Peyer's patch (tissue), 4 donors: Measurements from ENCODE around the gene ENAM. TPM values are rescaled to one million over a fixed set of nuclear protein-coding genes. Genes with fewer than 3 reads are reported as not detected.
"Not testable (repeated sequence)": the region's sequence is repeated elsewhere in the genome, so short reads cannot be mapped to it uniquely, and the experiment has no call there.

Source experiments
- DNase-seq, 3 donors: peaks; one replicate each; pipeline ENCODE4 v3.0.0-alpha.2; 2017 to 2019
- H3K27ac ChIP-seq, 4 donors: fragments of 200-600 bp; sonication (generic); one replicate each; pipeline ENCODE4 v1.5.1; 2016 to 2019
- H3K27me3 ChIP-seq, 2 donors: fragments of 200-600 bp; sonication (generic); one replicate each; pipeline ENCODE4 v1.5.1; 2019
- H3K36me3 ChIP-seq, 3 donors: fragments of 200-600 bp; sonication (generic); one replicate each; pipeline ENCODE4 v1.5.1; 2016 to 2019
- H3K4me1 ChIP-seq, 4 donors: fragments of 200-600 bp; sonication (generic); one replicate each; pipeline ENCODE4 v1.5.1; 2016 to 2019
- H3K4me3 ChIP-seq, 4 donors: fragments of 200-600 bp; sonication (generic); 1 replicate in 3 of 4; 2 replicates in 1 of 4; pipeline ENCODE4 v1.5.1; 2016 to 2019; ENCODE audit warnings: mild to moderate bottlenecking in 1 of 4
- H3K9me3 ChIP-seq, 4 donors: fragments of 200-600 bp; sonication (generic); one replicate each; pipeline ENCODE4 v1.5.1; 2016 to 2019; ENCODE audit warnings: mild to moderate bottlenecking in 1 of 4
- POLR2A ChIP-seq, 2 donors: fragments of 450-650 bp; IDR thresholded peaks; one replicate each; pipeline ENCODE4 v1.5.1; 2017; ENCODE audit warnings: antibody characterized with exemption in 2 of 2, mild to moderate bottlenecking in 2 of 2, moderate library complexity in 2 of 2
- total RNA-seq, 4 donors: library from RNA; depleted of rRNA; stranded (reverse); fragments of >200 nt; gene quantifications; one replicate each; pipeline ENCODE4 v1.1.0, GENCODE V29; 2016
- TF ChIP-seq, protein P1 (sequence below), 6 experiments: fragments of 450-650 bp in 4 of 6; fragments of 200-600 bp in 2 of 6; sonication (generic) in 1 of 6; IDR thresholded peaks; one replicate each; pipeline ENCODE4 v1.5.1; 2017 to 2019; ENCODE audit warnings: antibody characterized with exemption in 6 of 6, mild to moderate bottlenecking in 3 of 6, moderate library complexity in 1 of 6

Gene ENAM
- total RNA-seq, 4 donors from 2014 or later: not detected

DNA sequence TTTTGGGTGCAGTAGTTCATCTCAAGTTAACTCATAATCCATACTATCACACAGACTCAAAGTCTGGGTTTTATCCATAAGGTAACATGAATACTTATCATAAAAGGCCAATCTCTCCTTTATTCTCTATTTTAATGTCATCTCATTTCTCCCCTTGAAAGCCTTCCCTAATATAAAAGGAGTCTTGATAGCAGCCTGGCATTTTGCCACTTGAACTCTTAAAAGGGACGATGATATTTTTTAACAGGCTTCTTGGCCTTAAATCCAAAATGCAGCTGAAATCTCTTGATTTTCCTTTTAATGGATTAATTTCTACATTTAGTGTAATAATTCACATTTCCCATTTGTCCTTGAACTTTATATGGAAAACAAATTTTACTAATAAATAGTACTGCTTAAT lies 46.2 kb downstream of the ENAM start:
- no peak for DNase-seq

DNA sequence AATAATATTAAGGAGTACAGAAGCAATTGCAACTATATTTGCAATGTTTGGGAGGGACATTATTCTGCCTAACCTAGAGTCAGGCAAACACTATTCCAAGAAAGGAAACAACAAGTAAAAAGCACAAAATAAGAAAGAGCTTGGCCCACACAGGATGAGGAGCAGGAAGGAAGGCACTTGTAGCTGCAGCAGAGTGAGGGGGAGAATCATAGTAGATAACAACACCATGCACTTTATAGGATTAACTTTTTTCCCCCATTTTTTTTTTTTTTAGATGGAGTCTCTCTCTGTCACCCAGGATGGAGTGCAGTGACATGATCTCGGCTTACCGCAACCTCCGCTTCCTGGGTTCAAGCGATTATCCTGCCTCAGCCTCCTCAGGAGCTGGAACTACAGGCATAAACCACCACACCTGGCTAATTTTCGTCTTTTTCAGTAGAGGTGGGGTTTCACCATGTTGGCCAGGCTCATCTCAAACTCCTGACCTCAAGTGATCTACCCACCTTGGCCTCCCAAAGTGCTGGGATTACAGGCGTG lies 48.1 kb downstream of the ENAM start:
- H3K4me3 ChIP-seq: no peak overlapping the region
- DNase-seq: no peak
- H3K9me3 ChIP-seq: no peaks in the 10 kb centered on the region
- peak overlapping the region in 1 of 4 donors; percentile 63 for H3K27ac ChIP-seq
- no peaks in the 10 kb centered on the region for H3K36me3 ChIP-seq
- peaks cover 0 to 10% (median 0%) of the 10 kb centered on the region in 4 donors for H3K4me1 ChIP-seq
- TF ChIP-seq, protein P1, sequence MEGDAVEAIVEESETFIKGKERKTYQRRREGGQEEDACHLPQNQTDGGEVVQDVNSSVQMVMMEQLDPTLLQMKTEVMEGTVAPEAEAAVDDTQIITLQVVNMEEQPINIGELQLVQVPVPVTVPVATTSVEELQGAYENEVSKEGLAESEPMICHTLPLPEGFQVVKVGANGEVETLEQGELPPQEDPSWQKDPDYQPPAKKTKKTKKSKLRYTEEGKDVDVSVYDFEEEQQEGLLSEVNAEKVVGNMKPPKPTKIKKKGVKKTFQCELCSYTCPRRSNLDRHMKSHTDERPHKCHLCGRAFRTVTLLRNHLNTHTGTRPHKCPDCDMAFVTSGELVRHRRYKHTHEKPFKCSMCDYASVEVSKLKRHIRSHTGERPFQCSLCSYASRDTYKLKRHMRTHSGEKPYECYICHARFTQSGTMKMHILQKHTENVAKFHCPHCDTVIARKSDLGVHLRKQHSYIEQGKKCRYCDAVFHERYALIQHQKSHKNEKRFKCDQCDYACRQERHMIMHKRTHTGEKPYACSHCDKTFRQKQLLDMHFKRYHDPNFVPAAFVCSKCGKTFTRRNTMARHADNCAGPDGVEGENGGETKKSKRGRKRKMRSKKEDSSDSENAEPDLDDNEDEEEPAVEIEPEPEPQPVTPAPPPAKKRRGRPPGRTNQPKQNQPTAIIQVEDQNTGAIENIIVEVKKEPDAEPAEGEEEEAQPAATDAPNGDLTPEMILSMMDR (IDR thresholded peaks at IDR 0.05): no peak
- no peak for TF ChIP-seq POLR2A (IDR thresholded peaks at IDR 0.05)
- no peaks in the 10 kb centered on the region for H3K27me3 ChIP-seq

More for the DNA sequence above, 46.2 kb downstream of the ENAM start:
- Histone ChIP-seq H3K4me1 (peaks cover 0 to 4% (median 0%) of the 10 kb centered on the region in 4 donors), H3K4me3 (no peak overlapping the region), H3K36me3 (no peaks in the 10 kb centered on the region), H3K27ac (no peak overlapping the region), H3K9me3 (no peaks in the 10 kb centered on the region), H3K27me3 (no peaks in the 10 kb centered on the region)
- TF ChIP-seq POLR2A (IDR thresholded peaks at IDR 0.05): no peak
- TF ChIP-seq, protein P1 (IDR thresholded peaks at IDR 0.05): no peak

DNA sequence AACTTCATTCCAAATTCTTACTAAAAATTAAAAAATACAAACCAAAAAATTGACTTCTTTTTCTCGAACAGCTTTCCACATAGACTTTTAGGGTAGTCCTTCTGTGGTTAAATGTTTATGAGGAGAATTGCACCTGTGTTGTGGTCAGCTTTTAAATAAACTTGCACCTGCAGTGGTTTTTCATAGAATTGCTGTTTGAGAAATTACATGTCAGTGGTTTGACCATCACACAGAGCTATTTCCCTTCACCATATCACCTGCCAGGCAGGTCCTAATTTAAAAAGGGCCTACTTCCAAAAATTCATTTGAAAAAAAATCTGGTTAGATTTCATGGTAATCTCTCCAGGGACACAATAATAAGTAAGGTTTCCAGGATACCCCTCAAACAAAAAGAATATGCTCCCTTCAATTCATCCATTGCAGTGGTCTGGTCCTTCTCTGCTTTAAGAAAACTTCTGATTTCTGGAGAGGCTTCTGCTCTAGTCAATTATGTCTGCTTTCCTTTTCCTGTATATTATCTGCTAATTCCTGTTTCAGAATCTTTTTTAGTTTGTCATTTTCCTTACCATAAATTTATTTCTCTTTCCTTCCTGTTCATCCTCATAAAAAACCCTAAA lies 49.9 kb downstream of the ENAM start:
- H3K27ac ChIP-seq: peak overlapping the region in 2 of 4 donors; percentile 5 to 69
- H3K4me1 ChIP-seq: peaks cover 0 to 10% (median 0%) of the 10 kb centered on the region in 4 donors
- H3K4me3 ChIP-seq: no peak overlapping the region
- H3K9me3 ChIP-seq: no peaks in the 10 kb centered on the region
- no peaks in the 10 kb centered on the region for H3K36me3 ChIP-seq
- no peak for DNase-seq
- H3K27me3 ChIP-seq: no peaks in the 10 kb centered on the region
- TF ChIP-seq, protein P1 (IDR thresholded peaks at IDR 0.05): no peak
- no peak for TF ChIP-seq POLR2A (IDR thresholded peaks at IDR 0.05)

DNA sequence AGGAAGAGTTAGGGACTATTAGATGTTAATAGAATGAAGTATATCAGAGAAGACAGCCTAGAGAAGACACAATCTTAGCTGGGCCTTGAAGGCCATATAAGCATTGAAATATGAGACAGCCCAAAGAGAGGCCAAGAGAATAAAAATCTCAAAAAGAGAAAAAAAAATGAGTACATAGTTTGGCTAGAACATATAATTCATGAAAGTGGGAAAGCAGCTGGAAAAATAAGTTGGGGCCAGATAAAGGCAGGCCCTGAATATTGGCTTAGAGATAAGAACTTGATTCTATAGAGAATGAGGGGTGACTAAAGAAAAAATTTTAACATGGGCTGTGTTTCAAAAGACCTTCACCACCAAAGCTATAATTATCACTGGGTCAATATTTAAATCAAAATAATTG lies 52.4 kb downstream of the ENAM start:
- H3K4me1 ChIP-seq: peaks cover 0 to 10% (median 0%) of the 10 kb centered on the region in 4 donors
- H3K27ac ChIP-seq: peak overlapping the region in 2 of 4 donors; percentile 34 to 64
- no peak for DNase-seq
- H3K4me3 ChIP-seq: no peak overlapping the region
- TF ChIP-seq, protein P1 (IDR thresholded peaks at IDR 0.05): no peak
- no peak for TF ChIP-seq POLR2A (IDR thresholded peaks at IDR 0.05)
- H3K9me3 ChIP-seq: no peaks in the 10 kb centered on the region
- H3K36me3 ChIP-seq: no peaks in the 10 kb centered on the region
- no peaks in the 10 kb centered on the region for H3K27me3 ChIP-seq

- TF ChIP-seq, protein P1 (IDR thresholded peaks at IDR 0.05): no peak
- no peak for TF ChIP-seq POLR2A (IDR thresholded peaks at IDR 0.05)
- Histone ChIP-seq H3K27ac (no peak overlapping the region), H3K9me3 (no peaks in the 10 kb centered on the region), H3K4me3 (no peak overlapping the region), H3K36me3 (no peaks in the 10 kb centered on the region), H3K27me3 (no peaks in the 10 kb centered on the region), H3K4me1 (peaks cover 0 to 10% (median 0%) of the 10 kb centered on the region in 4 donors)
- DNase-seq: no peak
Measured at GRCh38 chr4:70681704-70682103, 53.2 kb downstream of the ENAM start.

GRCh38 chr4:70682142-70682541 lies 53.6 kb downstream of the ENAM start:
- H3K27me3 ChIP-seq, H3K9me3 ChIP-seq, H3K4me3 ChIP-seq, H3K27ac ChIP-seq, H3K36me3 ChIP-seq, DNase-seq: not testable (repeated sequence)
- H3K4me1 ChIP-seq: peaks cover 0 to 10% (median 1%) of the 10 kb centered on the region in 4 donors
